Measurements from ENCODE around the gene DECR2. TPM values are rescaled to one million over a fixed set of nuclear protein-coding genes. Genes with fewer than 3 reads are reported as not detected.

DECR2 gene
- total and polyA plus RNA-seq, 9 of the 15 experiments (the other 6 are each of a cell fraction or from before 2014, with no cell fraction given): 1.0 to 31.9 (median 10.3) TPM

GRCh38 chr16:353404-354290 is 48.0 kb upstream of the DECR2 start (continued):
- TF ChIP-seq ZNF23 (CRISPR knock-in tag; IDR thresholded peaks at IDR 0.05): no peak
- TF ChIP-seq TRIM25 (IDR thresholded peaks at IDR 0.05; ENCODE audit: borderline replicate concordance): no peak
- no peak for TF ChIP-seq FOXO4 (CRISPR knock-in tag; IDR thresholded peaks at IDR 0.05)
- TF ChIP-seq BRD4 (IDR thresholded peaks at IDR 0.05): no peak
- TF ChIP-seq ZNF274 (IDR thresholded peaks at IDR 0.05; ENCODE audit: borderline replicate concordance, low read depth, low read length): no peak
- no peak for TF ChIP-seq MYNN (IDR thresholded peaks at IDR 0.05)
- TF ChIP-seq MYNN (CRISPR knock-in tag; IDR thresholded peaks at IDR 0.05): no peak
- TF ChIP-seq ZNF77 (CRISPR knock-in tag; IDR thresholded peaks at IDR 0.05): no peak
- no peak for TF ChIP-seq POLR2H (tag; IDR thresholded peaks at IDR 0.05; ENCODE audit: low read depth)
- TF ChIP-seq ZNF57 (CRISPR knock-in tag; IDR thresholded peaks at IDR 0.05): no peak
- TF ChIP-seq ATF4 (CRISPR knock-in tag; IDR thresholded peaks at IDR 0.05): no peak
- no peak for TF ChIP-seq VEZF1 (CRISPR knock-in tag; IDR thresholded peaks at IDR 0.05)
- TF ChIP-seq HSF4 (CRISPR knock-in tag; IDR thresholded peaks at IDR 0.05; ENCODE audit: borderline replicate concordance): no peak
- TF ChIP-seq ZNF146 (CRISPR knock-in tag; IDR thresholded peaks at IDR 0.05; ENCODE audit: unreplicated experiment): no peak
- TF ChIP-seq ZBED1 (IDR thresholded peaks at IDR 0.05): no peak
- no peak for TF ChIP-seq RAD21 (CRISPR knock-in tag; conservative IDR thresholded peaks at IDR 0.05 in 1 of 2, IDR thresholded peaks at IDR 0.05 in 1 of 2)
- no peak for TF ChIP-seq CHD2 (IDR thresholded peaks at IDR 0.05; ENCODE audit: low read depth, low read length)
- no peak for TF ChIP-seq MED1 (CRISPR knock-in tag; IDR thresholded peaks at IDR 0.05; ENCODE audit: borderline replicate concordance)
- no peak for TF ChIP-seq ILK (tag; IDR thresholded peaks at IDR 0.05; ENCODE audit: borderline replicate concordance, low read depth)
- no peak for TF ChIP-seq ZNF175 (CRISPR knock-in tag; IDR thresholded peaks at IDR 0.05; ENCODE audit: low read depth)
- TF ChIP-seq SETDB1 (IDR thresholded peaks at IDR 0.05; ENCODE audit: low read length): no peak
- no peak for TF ChIP-seq HMG20A (CRISPR knock-in tag; conservative IDR thresholded peaks at IDR 0.05)
- TF ChIP-seq POLR2G (IDR thresholded peaks at IDR 0.05; ENCODE audit: low read depth, low read length): no peak; the same call in 1 of the 2 replicates
- TF ChIP-seq PCBP1 (IDR thresholded peaks at IDR 0.05; ENCODE audit: low read depth, low read length, poor library complexity, severe bottlenecking): no peak

All from K562 (cell line).